ENCODE results near the gene PRKCZ. TPM values are rescaled to one million over a fixed set of nuclear protein-coding genes. Genes with fewer than 3 reads are reported as not detected.

Gene PRKCZ
- total RNA-seq, 1 donor from 2014 or later: 55.5 TPM

GRCh38 chr1:2212274-2212531 lies 162.0 kb downstream of the PRKCZ start:
- Mint-ChIP-seq H3K4me3 (no peak overlapping the region), H3K27ac (peak overlapping the region; percentile 95), H3K9me3 (no peaks in the 10 kb centered on the region), H3K36me3 (no peaks in the 10 kb centered on the region), H3K27me3 (ENCODE audit: low read depth) (no peaks in the 10 kb centered on the region), H3K4me1 (peaks cover 34% of the 10 kb centered on the region)
- DNase-seq (ENCODE audit: low spot score in 2 of 2, unreplicated experiment in 2 of 2): no peak
- no peak for TF ChIP-seq CTCF (IDR thresholded peaks at IDR 0.05; ENCODE audit: unreplicated experiment)

GRCh38 chr1:2212532-2213491 lies 162.6 kb downstream of the PRKCZ start:
- Mint-ChIP-seq H3K27me3 (ENCODE audit: low read depth) (no peaks in the 10 kb centered on the region), H3K27ac (peak overlapping the region; percentile 95), H3K9me3 (no peaks in the 10 kb centered on the region), H3K36me3 (no peaks in the 10 kb centered on the region), H3K4me3 (peak overlapping the region; percentile 46), H3K4me1 (peaks cover 29% of the 10 kb centered on the region)
- no peak for TF ChIP-seq CTCF (IDR thresholded peaks at IDR 0.05; ENCODE audit: unreplicated experiment)
- peak; percentile 81 to 89 for DNase-seq (ENCODE audit: low spot score in 2 of 2, unreplicated experiment in 2 of 2)

GRCh38 chr1:2213576-2214505 lies 163.6 kb downstream of the PRKCZ start:
- no peaks in the 10 kb centered on the region for H3K27me3 Mint-ChIP-seq (ENCODE audit: low read depth)
- peaks cover 25% of the 10 kb centered on the region for H3K4me1 Mint-ChIP-seq
- peaks cover 3% of the 10 kb centered on the region for H3K9me3 Mint-ChIP-seq
- peak overlapping the region; percentile 10 for H3K4me3 Mint-ChIP-seq
- H3K36me3 Mint-ChIP-seq: no peaks in the 10 kb centered on the region
- peak in 1 of 2 experiments; percentile 73 for DNase-seq (ENCODE audit: low spot score in 2 of 2, unreplicated experiment in 2 of 2)
- no peak for TF ChIP-seq CTCF (IDR thresholded peaks at IDR 0.05; ENCODE audit: unreplicated experiment)
- H3K27ac Mint-ChIP-seq: peak overlapping the region; percentile 96

- no peak for DNase-seq (ENCODE audit: low spot score in 2 of 2, unreplicated experiment in 2 of 2)
These were observed 164.5 kb downstream of the PRKCZ start for GRCh38 chr1:2214541-2215241.

More at GRCh38 chr1:2214541-2215241, 164.5 kb downstream of the PRKCZ start:
- Mint-ChIP-seq H3K36me3 (no peaks in the 10 kb centered on the region), H3K4me1 (peaks cover 20% of the 10 kb centered on the region), H3K27me3 (ENCODE audit: low read depth) (no peaks in the 10 kb centered on the region), H3K4me3 (no peak overlapping the region), H3K27ac (peak overlapping the region; percentile 96), H3K9me3 (peaks cover 8% of the 10 kb centered on the region)
- no peak for TF ChIP-seq CTCF (IDR thresholded peaks at IDR 0.05; ENCODE audit: unreplicated experiment)
